ENCODE data around the gene MBNL2. TPM values are rescaled to one million over a fixed set of nuclear protein-coding genes. Genes with fewer than 3 reads are reported as not detected.

MBNL2 gene
- total RNA-seq, 1 donor from 2014 or later, result 27.2 TPM

DNA sequence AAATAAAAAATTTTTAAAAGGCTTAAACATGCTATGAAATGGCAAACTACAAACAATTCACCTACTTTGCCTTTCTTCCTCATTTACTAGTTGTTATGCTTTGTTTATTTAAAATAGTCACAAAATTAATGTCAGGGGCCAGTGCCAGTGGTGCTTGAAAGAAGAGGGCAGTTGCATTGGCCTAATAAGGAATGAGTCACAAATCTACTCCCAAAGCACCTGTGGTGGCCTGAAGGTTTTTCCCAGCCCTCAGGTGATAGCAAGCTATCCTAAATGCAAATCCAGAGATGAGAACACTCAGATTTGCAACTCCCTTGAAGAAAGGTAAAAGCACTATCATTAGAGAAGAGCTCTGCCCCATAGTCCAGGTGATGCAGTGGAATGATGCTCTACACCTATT is 103.6 kb downstream of the MBNL2 start:
- Mint-ChIP-seq H3K27ac (no peak overlapping the region), H3K9me3 (no peaks in the 10 kb centered on the region), H3K4me1 (ENCODE audit: low read depth) (no peaks in the 10 kb centered on the region), H3K27me3 (ENCODE audit: low read depth) (no peaks in the 10 kb centered on the region), H3K4me3 (ENCODE audit: low read depth) (no peak overlapping the region), H3K36me3 (ENCODE audit: low read depth) (no peaks in the 10 kb centered on the region)
- DNase-seq (ENCODE audit: low spot score), result no peak
- intact Hi-C loops (cut with micrococcal nuclease), result no loop called here

DNA sequence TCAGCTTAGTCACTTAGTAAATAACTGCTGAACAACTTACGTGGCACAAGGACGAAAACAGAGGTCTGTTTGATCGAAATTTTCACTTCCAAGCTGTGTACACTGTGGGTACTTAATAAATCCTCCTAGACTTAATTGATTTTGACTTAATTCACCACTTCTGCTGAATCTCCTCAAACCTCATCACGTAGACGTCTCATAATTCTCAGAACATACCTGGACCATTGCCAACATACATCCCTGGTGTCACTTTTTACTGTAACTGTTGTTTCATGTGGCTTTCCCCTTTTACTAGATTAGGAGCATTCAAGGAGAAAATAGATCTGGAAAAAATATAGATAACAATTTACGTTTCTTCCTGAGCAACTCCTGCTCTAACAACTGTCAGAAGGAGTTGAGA is 105.0 kb downstream of the MBNL2 start:
- DNase-seq (ENCODE audit: low spot score), result no peak
- no peak overlapping the region for H3K4me3 Mint-ChIP-seq (ENCODE audit: low read depth)
- H3K4me1 Mint-ChIP-seq (ENCODE audit: low read depth), result no peaks in the 10 kb centered on the region
- no peaks in the 10 kb centered on the region for H3K36me3 Mint-ChIP-seq (ENCODE audit: low read depth)
- H3K9me3 Mint-ChIP-seq, result no peaks in the 10 kb centered on the region
- H3K27me3 Mint-ChIP-seq (ENCODE audit: low read depth), result no peaks in the 10 kb centered on the region
- intact Hi-C loops (cut with micrococcal nuclease), result no loop called here
- H3K27ac Mint-ChIP-seq, result no peak overlapping the region

GRCh38 chr13:97327506-97328221 is 105.5 kb downstream of the MBNL2 start:
- Mint-ChIP-seq H3K27me3 (ENCODE audit: low read depth) (no peaks in the 10 kb centered on the region), H3K36me3 (ENCODE audit: low read depth) (no peaks in the 10 kb centered on the region), H3K4me1 (ENCODE audit: low read depth) (no peaks in the 10 kb centered on the region), H3K27ac (no peak overlapping the region), H3K9me3 (no peaks in the 10 kb centered on the region), H3K4me3 (ENCODE audit: low read depth) (no peak overlapping the region)
- intact Hi-C loops (cut with micrococcal nuclease), result no loop called here
- no peak for DNase-seq (ENCODE audit: low spot score)

- no peak for DNase-seq (ENCODE audit: low spot score)
- Mint-ChIP-seq H3K4me1 (ENCODE audit: low read depth) (no peaks in the 10 kb centered on the region), H3K36me3 (ENCODE audit: low read depth) (no peaks in the 10 kb centered on the region), H3K9me3 (no peaks in the 10 kb centered on the region), H3K27ac (no peak overlapping the region), H3K27me3 (ENCODE audit: low read depth) (no peaks in the 10 kb centered on the region), H3K4me3 (ENCODE audit: low read depth) (no peak overlapping the region)
- intact Hi-C loops (cut with micrococcal nuclease), result no loop called here
Measured at GRCh38 chr13:97328222-97328790, 106.2 kb downstream of the MBNL2 start.

- H3K4me1 Mint-ChIP-seq (ENCODE audit: low read depth), result peaks cover 3% of the 10 kb centered on the region
- no peak overlapping the region for H3K4me3 Mint-ChIP-seq (ENCODE audit: low read depth)
- no peak for DNase-seq (ENCODE audit: low spot score)
- no peaks in the 10 kb centered on the region for H3K27me3 Mint-ChIP-seq (ENCODE audit: low read depth)
- H3K36me3 Mint-ChIP-seq (ENCODE audit: low read depth), result no peaks in the 10 kb centered on the region
- intact Hi-C loops (cut with micrococcal nuclease), result no loop called here
- H3K27ac Mint-ChIP-seq, result no peak overlapping the region
- no peaks in the 10 kb centered on the region for H3K9me3 Mint-ChIP-seq
Measured at GRCh38 chr13:97329331-97329730, 107.2 kb downstream of the MBNL2 start.

GRCh38 chr13:97330448-97330847 is 108.3 kb downstream of the MBNL2 start:
- intact Hi-C loops (cut with micrococcal nuclease), result no loop called here
- Mint-ChIP-seq H3K36me3 (ENCODE audit: low read depth) (peaks cover 3% of the 10 kb centered on the region), H3K27ac (no peak overlapping the region), H3K27me3 (ENCODE audit: low read depth) (no peaks in the 10 kb centered on the region), H3K9me3 (no peaks in the 10 kb centered on the region), H3K4me1 (ENCODE audit: low read depth) (peaks cover 3% of the 10 kb centered on the region), H3K4me3 (ENCODE audit: low read depth) (no peak overlapping the region)
- no peak for DNase-seq (ENCODE audit: low spot score)

GRCh38 chr13:97332742-97333141 is 110.6 kb downstream of the MBNL2 start:
- Mint-ChIP-seq H3K36me3 (ENCODE audit: low read depth) (peaks cover 3% of the 10 kb centered on the region), H3K27ac (no peak overlapping the region), H3K4me1 (ENCODE audit: low read depth) (peaks cover 3% of the 10 kb centered on the region), H3K27me3 (ENCODE audit: low read depth) (no peaks in the 10 kb centered on the region), H3K9me3 (no peaks in the 10 kb centered on the region), H3K4me3 (ENCODE audit: low read depth) (no peak overlapping the region)
- intact Hi-C loops (cut with micrococcal nuclease), result no loop called here
- DNase-seq (ENCODE audit: low spot score), result no peak

DNA sequence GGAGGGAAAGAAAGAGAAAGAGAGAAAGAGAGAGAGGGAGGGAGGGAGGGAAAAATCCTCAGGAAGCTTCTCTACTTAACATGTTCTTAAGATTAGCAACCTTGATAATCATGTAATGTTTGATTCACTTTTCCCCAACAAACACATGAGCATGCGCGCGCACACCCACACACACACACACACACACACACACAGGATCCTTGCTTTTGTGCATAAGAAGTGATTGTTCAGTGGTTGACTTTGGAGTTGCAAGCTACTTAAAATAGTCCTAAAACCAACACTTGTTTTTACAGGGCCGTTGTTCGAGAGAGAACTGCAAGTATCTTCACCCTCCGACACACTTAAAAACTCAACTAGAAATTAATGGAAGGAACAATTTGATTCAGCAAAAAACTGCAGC is 111.8 kb downstream of the MBNL2 start:
- intact Hi-C loops (cut with micrococcal nuclease), result no loop called here
- no peak overlapping the region for H3K27ac Mint-ChIP-seq
- no peak for DNase-seq (ENCODE audit: low spot score)
- no peak overlapping the region for H3K4me3 Mint-ChIP-seq (ENCODE audit: low read depth)
- no peaks in the 10 kb centered on the region for H3K27me3 Mint-ChIP-seq (ENCODE audit: low read depth)
- H3K4me1 Mint-ChIP-seq (ENCODE audit: low read depth), result peaks cover 3% of the 10 kb centered on the region
- no peaks in the 10 kb centered on the region for H3K9me3 Mint-ChIP-seq
- peaks cover 3% of the 10 kb centered on the region for H3K36me3 Mint-ChIP-seq (ENCODE audit: low read depth)

DNA sequence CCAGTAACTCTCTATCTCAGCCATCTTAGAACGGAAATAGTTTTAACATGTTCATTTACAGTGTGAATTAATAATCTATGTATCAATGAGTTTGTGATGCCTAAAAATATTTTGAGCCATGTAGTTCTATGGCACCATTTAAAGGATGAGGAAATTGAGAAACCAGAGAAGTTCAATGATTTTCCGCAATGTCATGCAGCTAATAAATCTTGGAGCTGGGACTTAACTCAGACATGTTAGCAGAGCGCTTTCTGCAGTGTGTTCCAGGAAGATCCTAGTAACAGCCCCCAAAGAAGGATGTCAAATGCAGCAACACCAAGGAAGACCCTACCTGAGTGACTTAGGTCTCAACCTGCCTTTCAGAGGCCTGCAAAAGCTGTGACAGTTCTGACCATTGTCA is 112.6 kb downstream of the MBNL2 start:
- Mint-ChIP-seq H3K4me1 (ENCODE audit: low read depth) (peaks cover 3% of the 10 kb centered on the region), H3K27me3 (ENCODE audit: low read depth) (no peaks in the 10 kb centered on the region), H3K4me3 (ENCODE audit: low read depth) (no peak overlapping the region), H3K27ac (no peak overlapping the region), H3K36me3 (ENCODE audit: low read depth) (peaks cover 3% of the 10 kb centered on the region), H3K9me3 (no peaks in the 10 kb centered on the region)
- intact Hi-C loops (cut with micrococcal nuclease), result no loop called here
- no peak for DNase-seq (ENCODE audit: low spot score)

GRCh38 chr13:97335488-97336134 is 113.5 kb downstream of the MBNL2 start:
- peaks cover 3% of the 10 kb centered on the region for H3K36me3 Mint-ChIP-seq (ENCODE audit: low read depth)
- no peaks in the 10 kb centered on the region for H3K9me3 Mint-ChIP-seq
- H3K27ac Mint-ChIP-seq, result no peak overlapping the region
- H3K4me3 Mint-ChIP-seq (ENCODE audit: low read depth), result no peak overlapping the region
- peaks cover 3% of the 10 kb centered on the region for H3K4me1 Mint-ChIP-seq (ENCODE audit: low read depth)
- intact Hi-C loops (cut with micrococcal nuclease), result no loop called here
- H3K27me3 Mint-ChIP-seq (ENCODE audit: low read depth), result no peaks in the 10 kb centered on the region
- DNase-seq (ENCODE audit: low spot score), result no peak

GRCh38 chr13:97337985-97338499 is 115.9 kb downstream of the MBNL2 start:
- Mint-ChIP-seq H3K4me3 (ENCODE audit: low read depth) (no peak overlapping the region), H3K27me3 (ENCODE audit: low read depth) (no peaks in the 10 kb centered on the region), H3K36me3 (ENCODE audit: low read depth) (peaks cover 4% of the 10 kb centered on the region), H3K27ac (no peak overlapping the region), H3K4me1 (ENCODE audit: low read depth) (peaks cover 3% of the 10 kb centered on the region), H3K9me3 (no peaks in the 10 kb centered on the region)
- intact Hi-C loops (cut with micrococcal nuclease), result no loop called here
- DNase-seq (ENCODE audit: low spot score), result no peak

DNA sequence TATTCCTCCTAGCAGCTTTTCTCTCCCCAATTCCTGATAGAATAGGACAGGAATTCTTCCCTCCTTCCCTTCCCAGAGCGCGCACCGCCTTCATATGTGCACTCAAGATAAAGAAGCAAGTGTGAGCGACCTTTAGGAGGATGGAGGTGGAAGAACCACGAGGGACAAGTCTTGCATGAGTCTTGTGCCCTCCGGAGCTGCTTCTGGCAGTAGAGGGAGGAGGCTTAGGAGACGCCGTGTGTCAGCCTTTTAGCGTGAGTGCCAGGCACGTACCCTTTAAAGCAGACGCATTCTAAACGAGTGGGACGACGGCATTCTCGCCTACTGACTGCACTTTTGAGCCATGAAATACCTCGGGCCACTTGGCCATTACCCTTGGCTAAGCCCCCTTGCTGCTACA is 116.4 kb downstream of the MBNL2 start:
- Mint-ChIP-seq H3K36me3 (ENCODE audit: low read depth) (peaks cover 9% of the 10 kb centered on the region), H3K27ac (no peak overlapping the region), H3K9me3 (no peaks in the 10 kb centered on the region), H3K27me3 (ENCODE audit: low read depth) (no peaks in the 10 kb centered on the region), H3K4me1 (ENCODE audit: low read depth) (peaks cover 4% of the 10 kb centered on the region), H3K4me3 (ENCODE audit: low read depth) (no peak overlapping the region)
- no peak for DNase-seq (ENCODE audit: low spot score)
- intact Hi-C loops (cut with micrococcal nuclease), result no loop called here
